CD4-positive, alpha-beta memory T cell (primary cell): ENCODE data around the gene GCK. TPM values are rescaled to one million over a fixed set of nuclear protein-coding genes. Genes with fewer than 3 reads are reported as not detected.
A peak's percentile ranks its signal among the peaks of the same experiment; 100 is the strongest.

Source experiments
- CTCF ChIA-PET: fragments of 350-600 bp; sonication (Branson Sonifier 250); formaldehyde crosslinking; loops from one replicate; lab custom pipeline; 2021; ENCODE audit warnings: inconsistent platforms; ENCODE audit not compliant: partially characterized antibody; lab: Charles Lee
- POLR2A ChIA-PET: fragments of 350-600 bp; sonication (Branson Sonifier 250); formaldehyde crosslinking; loops from one replicate; lab custom pipeline; 2021; ENCODE audit not compliant: partially characterized antibody; lab: Charles Lee
- DNase-seq, 5 donors: peaks; one replicate each; pipeline versions ENCODE4 v3.0.0 to v3.0.0-alpha.2; 2020 to 2022; ENCODE audit warnings: mixed read lengths in 1 of 5
- H3K27ac ChIP-seq: one replicate; pipeline ENCODE4 v1.7.0; 2013; ENCODE audit warnings: low read depth, low read length
- H3K27me3 ChIP-seq: 2 replicates; pipeline ENCODE4 v1.7.0; 2013; ENCODE audit warnings: mild to moderate bottlenecking, low read length, moderate library complexity; ENCODE audit not compliant: insufficient read depth
- H3K36me3 ChIP-seq: 2 replicates; pipeline ENCODE4 v1.7.0; 2013; ENCODE audit warnings: mild to moderate bottlenecking, low read length, moderate library complexity; ENCODE audit not compliant: insufficient read depth
- H3K4me1 ChIP-seq: 2 replicates; pipeline ENCODE4 v1.7.0; 2013; ENCODE audit warnings: mild to moderate bottlenecking, low read length, moderate library complexity; ENCODE audit not compliant: insufficient read depth
- H3K4me3 ChIP-seq, 2 donors: one replicate each; pipeline ENCODE4 v1.7.0; 2013; ENCODE audit warnings: low read length in 2 of 2, mild to moderate bottlenecking in 1 of 2
- H3K9me3 ChIP-seq, 2 donors: one replicate each; pipeline ENCODE4 v1.7.0; 2013; ENCODE audit warnings: low read length in 2 of 2, control low read depth in 1 of 2; ENCODE audit not compliant: control insufficient read depth in 1 of 2
- H3K27ac Mint-ChIP-seq, 7 donors: one replicate each; pipeline ENCODE4 v1.8.0; 2020 to 2021; ENCODE audit warnings: mixed read lengths in 7 of 7, mild to moderate bottlenecking in 6 of 7, inconsistent platforms in 3 of 7, moderate library complexity in 3 of 7
- H3K27me3 Mint-ChIP-seq, 2 donors: one replicate each; pipeline ENCODE4 v1.8.0; 2020 to 2021; ENCODE audit warnings: mixed read lengths in 2 of 2
- H3K36me3 Mint-ChIP-seq, 2 donors: one replicate each; pipeline ENCODE4 v1.8.0; 2020 to 2021; ENCODE audit warnings: mixed read lengths in 2 of 2, inconsistent platforms in 1 of 2, mild to moderate bottlenecking in 1 of 2
- H3K4me1 Mint-ChIP-seq, 4 donors: one replicate each; pipeline ENCODE4 v1.8.0; 2020 to 2021; ENCODE audit warnings: mixed read lengths in 4 of 4, mild to moderate bottlenecking in 1 of 4
- H3K4me3 Mint-ChIP-seq, 8 donors: one replicate each; pipeline ENCODE4 v1.8.0; 2020 to 2021; ENCODE audit warnings: mixed read lengths in 8 of 8, mild to moderate bottlenecking in 7 of 8, moderate library complexity in 6 of 8, inconsistent platforms in 3 of 8
- H3K9me3 Mint-ChIP-seq, 8 donors: one replicate each; pipeline ENCODE4 v1.8.0; 2020 to 2021; ENCODE audit warnings: mixed read lengths in 8 of 8, mild to moderate bottlenecking in 5 of 8, inconsistent platforms in 3 of 8, moderate library complexity in 1 of 8
- intact Hi-C: fragments of 100-400 bp; cut with micrococcal nuclease; formaldehyde crosslinking; loops from one replicate; pipeline ENCODE4 v1.15.1; 2023
- polyA plus RNA-seq, 2 donors: library from polyadenylated mRNA; unstranded; fragments of 300-500 nt; fragmentation: Illumina TruSeq; gene quantifications; one replicate each; pipeline ENCODE4 v1.2.3, GENCODE V29; 2021
- total RNA-seq, 2 experiments: library from RNA; stranded (reverse); gene quantifications; one replicate each; pipeline ENCODE4 v1.2.3, GENCODE V29; 2021

The GCK gene
- total and polyA plus RNA-seq, 4 experiments from 2014 or later: 0.33 to 0.38 TPM; not detected in 2

GRCh38 chr7:44216521-44217222 is 27.4 kb upstream of the GCK start:
- no peaks in the 10 kb centered on the region for H3K27me3 ChIP-seq
- no peak overlapping the region for H3K27ac Mint-ChIP-seq
- H3K4me3 ChIP-seq: no peak overlapping the region
- H3K4me3 Mint-ChIP-seq: no peak overlapping the region
- H3K27ac ChIP-seq: no peak overlapping the region
- no peaks in the 10 kb centered on the region for H3K4me1 ChIP-seq
- POLR2A ChIA-PET: no interaction called here
- no peaks in the 10 kb centered on the region for H3K9me3 Mint-ChIP-seq
- no peaks in the 10 kb centered on the region for H3K4me1 Mint-ChIP-seq
- no peaks in the 10 kb centered on the region for H3K9me3 ChIP-seq
- DNase-seq: no peak
- peaks cover 8 to 14% of the 10 kb centered on the region in 2 donors for H3K36me3 Mint-ChIP-seq
- H3K27me3 Mint-ChIP-seq: no peaks in the 10 kb centered on the region
- CTCF ChIA-PET: no interaction called here
- intact Hi-C loops: no loop called here
- H3K36me3 ChIP-seq: peaks cover 17% of the 10 kb centered on the region

- H3K27ac Mint-ChIP-seq: peak overlapping the region in 1 of 7 donors; percentile 3
- intact Hi-C loops: no loop called here
- no peaks in the 10 kb centered on the region for H3K4me1 Mint-ChIP-seq
- peaks cover 23% of the 10 kb centered on the region for H3K36me3 ChIP-seq
- POLR2A ChIA-PET: no interaction called here
- no peaks in the 10 kb centered on the region for H3K9me3 Mint-ChIP-seq
- DNase-seq: no peak
- no peak overlapping the region for H3K4me3 Mint-ChIP-seq
- CTCF ChIA-PET: no interaction called here
- no peaks in the 10 kb centered on the region for H3K27me3 Mint-ChIP-seq
- H3K27me3 ChIP-seq: no peaks in the 10 kb centered on the region
- no peaks in the 10 kb centered on the region for H3K9me3 ChIP-seq
- H3K4me1 ChIP-seq: no peaks in the 10 kb centered on the region
- no peak overlapping the region for H3K27ac ChIP-seq
- H3K36me3 Mint-ChIP-seq: peaks cover 12 to 20% of the 10 kb centered on the region in 2 donors
- no peak overlapping the region for H3K4me3 ChIP-seq
Observed at GRCh38 chr7:44216019-44216418, 26.8 kb upstream of the GCK start.

GRCh38 chr7:44215531-44215930 is 26.3 kb upstream of the GCK start:
- no peaks in the 10 kb centered on the region for H3K27me3 Mint-ChIP-seq
- peaks cover 16 to 24% of the 10 kb centered on the region in 2 donors for H3K36me3 Mint-ChIP-seq
- H3K4me1 ChIP-seq: no peaks in the 10 kb centered on the region
- no peak overlapping the region for H3K4me3 Mint-ChIP-seq
- H3K9me3 ChIP-seq: no peaks in the 10 kb centered on the region
- no peak overlapping the region for H3K27ac ChIP-seq
- CTCF ChIA-PET: no interaction called here
- POLR2A ChIA-PET: no interaction called here
- no peak overlapping the region for H3K4me3 ChIP-seq
- H3K9me3 Mint-ChIP-seq: no peaks in the 10 kb centered on the region
- intact Hi-C loops: no loop called here
- H3K27ac Mint-ChIP-seq: peak overlapping the region in 1 of 7 donors; percentile 3
- no peaks in the 10 kb centered on the region for H3K27me3 ChIP-seq
- no peak for DNase-seq
- H3K36me3 ChIP-seq: peaks cover 28% of the 10 kb centered on the region
- H3K4me1 Mint-ChIP-seq: no peaks in the 10 kb centered on the region

- H3K4me3 Mint-ChIP-seq: no peak overlapping the region
- Histone ChIP-seq H3K4me1 (no peaks in the 10 kb centered on the region), H3K9me3 (no peaks in the 10 kb centered on the region), H3K4me3 (no peak overlapping the region), H3K27ac (no peak overlapping the region), H3K36me3 (peaks cover 43% of the 10 kb centered on the region), H3K27me3 (no peaks in the 10 kb centered on the region)
- H3K27me3 Mint-ChIP-seq: no peaks in the 10 kb centered on the region
- intact Hi-C loops: no loop called here
- H3K27ac Mint-ChIP-seq: no peak overlapping the region
- no peaks in the 10 kb centered on the region for H3K9me3 Mint-ChIP-seq
- POLR2A ChIA-PET: no interaction called here
- CTCF ChIA-PET: interaction anchor here (1.4 kb wide), 1 partner anchor 352 kb away, joined by 5 read pairs; no protein-coding TSS in a partner anchor
- H3K36me3 Mint-ChIP-seq: peaks cover 23 to 38% of the 10 kb centered on the region in 2 donors
- DNase-seq: no peak
- no peaks in the 10 kb centered on the region for H3K4me1 Mint-ChIP-seq
Observed at GRCh38 chr7:44213877-44214388, 24.7 kb upstream of the GCK start.

GRCh38 chr7:44213206-44213876 is 24.1 kb upstream of the GCK start:
- no peaks in the 10 kb centered on the region for H3K4me1 ChIP-seq
- POLR2A ChIA-PET: no interaction called here
- H3K27ac Mint-ChIP-seq: no peak overlapping the region
- no peaks in the 10 kb centered on the region for H3K27me3 Mint-ChIP-seq
- intact Hi-C loops: no loop called here
- H3K27ac ChIP-seq: no peak overlapping the region
- H3K27me3 ChIP-seq: no peaks in the 10 kb centered on the region
- H3K4me3 ChIP-seq: no peak overlapping the region
- peaks cover 28 to 44% of the 10 kb centered on the region in 2 donors for H3K36me3 Mint-ChIP-seq
- H3K36me3 ChIP-seq: peaks cover 49% of the 10 kb centered on the region
- CTCF ChIA-PET: interaction anchor here (1.4 kb wide), 1 partner anchor 352 kb away, joined by 5 read pairs; no protein-coding TSS in a partner anchor
- no peak for DNase-seq
- no peaks in the 10 kb centered on the region for H3K9me3 ChIP-seq
- no peaks in the 10 kb centered on the region for H3K4me1 Mint-ChIP-seq
- no peak overlapping the region for H3K4me3 Mint-ChIP-seq
- no peaks in the 10 kb centered on the region for H3K9me3 Mint-ChIP-seq

- intact Hi-C loops: no loop called here
- H3K27me3 Mint-ChIP-seq: no peaks in the 10 kb centered on the region
- H3K4me1 Mint-ChIP-seq: no peaks in the 10 kb centered on the region
- peaks cover 34 to 49% of the 10 kb centered on the region in 2 donors for H3K36me3 Mint-ChIP-seq
- H3K9me3 ChIP-seq: no peaks in the 10 kb centered on the region
- H3K9me3 Mint-ChIP-seq: no peaks in the 10 kb centered on the region
- H3K4me3 Mint-ChIP-seq: no peak overlapping the region
- CTCF ChIA-PET: interaction anchor here (1.4 kb wide), 1 partner anchor 353 kb away, joined by 5 read pairs; no protein-coding TSS in a partner anchor
- H3K36me3 ChIP-seq: peaks cover 54% of the 10 kb centered on the region
- H3K27me3 ChIP-seq: no peaks in the 10 kb centered on the region
- H3K27ac Mint-ChIP-seq: no peak overlapping the region
- H3K4me1 ChIP-seq: no peaks in the 10 kb centered on the region
- DNase-seq: no peak
- no peak overlapping the region for H3K27ac ChIP-seq
- H3K4me3 ChIP-seq: no peak overlapping the region
- POLR2A ChIA-PET: no interaction called here
Observed at GRCh38 chr7:44212581-44213184, 23.4 kb upstream of the GCK start.

- POLR2A ChIA-PET: no interaction called here
- H3K9me3 Mint-ChIP-seq: no peaks in the 10 kb centered on the region
- no peak for DNase-seq
- H3K4me1 Mint-ChIP-seq: no peaks in the 10 kb centered on the region
- H3K27me3 Mint-ChIP-seq: no peaks in the 10 kb centered on the region
- no peaks in the 10 kb centered on the region for H3K9me3 ChIP-seq
- no peak overlapping the region for H3K4me3 ChIP-seq
- H3K27ac ChIP-seq: no peak overlapping the region
- intact Hi-C loops: no loop called here
- H3K27me3 ChIP-seq: no peaks in the 10 kb centered on the region
- no peak overlapping the region for H3K4me3 Mint-ChIP-seq
- peaks cover 60% of the 10 kb centered on the region for H3K36me3 ChIP-seq
- peaks cover 38 to 52% of the 10 kb centered on the region in 2 donors for H3K36me3 Mint-ChIP-seq
- no peak overlapping the region for H3K27ac Mint-ChIP-seq
- CTCF ChIA-PET: interaction anchor here (0.6 kb wide), 1 partner anchor 266 kb away, joined by 3 read pairs; no protein-coding TSS in a partner anchor
- no peaks in the 10 kb centered on the region for H3K4me1 ChIP-seq
Observed at GRCh38 chr7:44212018-44212417, 22.8 kb upstream of the GCK start.
